ENCODE measurements around the gene ANKRD52.

GRCh38 chr12:56299853-56300643 lies 41.9 kb upstream of the ANKRD52 start, which contains the start of gene CS:
- TF ChIP-seq CTCF (IDR thresholded peaks at IDR 0.05) (peak in 1 of 5 experiments; percentile 30), POLR2A (IDR thresholded peaks at IDR 0.05) (peak; percentile 40 to 71), EP300 (IDR thresholded peaks at IDR 0.05) (peak in 1 of 2 donors; percentile 74)
